ENCODE results near the gene WDR53. TPM values are rescaled to one million over a fixed set of nuclear protein-coding genes. Genes with fewer than 3 reads are reported as not detected.

The WDR53 gene
- polyA plus RNA-seq, 1 donor (not counting 4 experiments of a cell fraction or from before 2014, with no cell fraction given) = 14.2 TPM

DNA sequence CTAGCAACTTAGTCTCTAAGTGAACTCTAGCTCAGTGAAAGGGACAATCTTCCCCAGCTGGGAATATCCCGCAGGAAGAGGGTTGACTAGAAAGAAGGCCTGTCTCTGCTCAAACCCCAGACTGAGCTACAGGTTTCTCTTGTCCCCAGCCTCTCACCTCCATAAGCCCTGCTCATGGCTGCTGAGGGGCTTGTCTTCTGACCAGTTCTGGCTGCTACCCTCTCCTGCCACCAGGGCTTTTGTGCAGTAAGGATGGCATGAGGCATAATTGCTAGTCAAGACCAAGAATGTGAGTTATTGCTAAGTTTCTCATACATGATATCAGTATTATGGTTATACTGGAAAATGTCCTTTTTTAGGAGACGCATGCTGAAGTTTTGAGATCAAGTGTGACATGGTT lies 21.3 kb downstream of the WDR53 start:
- dilution Hi-C loops (cut with MboI; ENCODE audit: extremely low pct_ligation_motif_present, low sequenced_read_pairs) = no loop called here
- TF ChIP-seq CTCF (optimal IDR thresholded peaks at IDR 0.05 in 1 of 3, IDR thresholded peaks at IDR 0.05 in 1 of 3, conservative IDR thresholded peaks at IDR 0.05 in 1 of 3; ENCODE audit: extremely low read depth in 1 of 3, insufficient read depth in 2 of 3, low read length in 3 of 3) (no peak), EZH2 (IDR thresholded peaks at IDR 0.05; ENCODE audit: low read length) (no peak)
- Histone ChIP-seq H3K9me1 (ENCODE audit: control insufficient read depth, extremely low read depth, insufficient read depth, low read length) (no peaks in the 10 kb centered on the region), H3K27me3 (ENCODE audit: control insufficient read depth, extremely low read depth, insufficient read depth, low read length) (no peaks in the 10 kb centered on the region), H2AFZ (ENCODE audit: control insufficient read depth, low read length) (no peak overlapping the region), H3K4me1 (ENCODE audit: control insufficient read depth, extremely low read depth, insufficient read depth, low read length) (no peaks in the 10 kb centered on the region), H3K36me3 (ENCODE audit: control insufficient read depth in 2 of 2, extremely low read depth in 1 of 2, insufficient read depth in 2 of 2, low read length in 2 of 2) (no peaks in the 10 kb centered on the region), H3K4me2 (ENCODE audit: control insufficient read depth, extremely low read depth, insufficient read depth, low read depth, low read length) (no peak overlapping the region), H3K27ac (ENCODE audit: control insufficient read depth, insufficient read depth, low read length) (no peak overlapping the region), H3K79me2 (ENCODE audit: control insufficient read depth, insufficient read depth, low read length) (no peaks in the 10 kb centered on the region), H4K20me1 (ENCODE audit: control insufficient read depth, extremely low read depth, insufficient read depth, low read length) (no peaks in the 10 kb centered on the region), H3K9me3 (ENCODE audit: control insufficient read depth, low read depth, low read length) (no peaks in the 10 kb centered on the region), H3K4me3 (ENCODE audit: control insufficient read depth in 2 of 3, extremely low read depth in 1 of 3, insufficient read depth in 2 of 3, low read depth in 1 of 3, low read length in 3 of 3) (no peak overlapping the region), H3K9ac (ENCODE audit: control insufficient read depth, extremely low read depth, insufficient read depth, low read length) (no peak overlapping the region)
- FAIRE-seq = no peak
- no peak for DNase-seq (ENCODE audit: low read depth, low spot score)

- Histone ChIP-seq H3K9me3 (ENCODE audit: control insufficient read depth, low read depth, low read length) (no peaks in the 10 kb centered on the region), H4K20me1 (ENCODE audit: control insufficient read depth, extremely low read depth, insufficient read depth, low read length) (no peaks in the 10 kb centered on the region), H3K27ac (ENCODE audit: control insufficient read depth, insufficient read depth, low read length) (no peak overlapping the region), H3K4me3 (ENCODE audit: control insufficient read depth in 2 of 3, extremely low read depth in 1 of 3, insufficient read depth in 2 of 3, low read depth in 1 of 3, low read length in 3 of 3) (no peak overlapping the region), H3K4me1 (ENCODE audit: control insufficient read depth, extremely low read depth, insufficient read depth, low read length) (no peaks in the 10 kb centered on the region), H2AFZ (ENCODE audit: control insufficient read depth, low read length) (no peak overlapping the region), H3K27me3 (ENCODE audit: control insufficient read depth, extremely low read depth, insufficient read depth, low read length) (no peaks in the 10 kb centered on the region), H3K9me1 (ENCODE audit: control insufficient read depth, extremely low read depth, insufficient read depth, low read length) (no peaks in the 10 kb centered on the region), H3K9ac (ENCODE audit: control insufficient read depth, extremely low read depth, insufficient read depth, low read length) (no peak overlapping the region), H3K79me2 (ENCODE audit: control insufficient read depth, insufficient read depth, low read length) (no peaks in the 10 kb centered on the region), H3K36me3 (ENCODE audit: control insufficient read depth in 2 of 2, extremely low read depth in 1 of 2, insufficient read depth in 2 of 2, low read length in 2 of 2) (no peaks in the 10 kb centered on the region), H3K4me2 (ENCODE audit: control insufficient read depth, extremely low read depth, insufficient read depth, low read depth, low read length) (no peak overlapping the region)
- no peak for FAIRE-seq
- no peak for DNase-seq (ENCODE audit: low read depth, low spot score)
- dilution Hi-C loops (cut with MboI; ENCODE audit: extremely low pct_ligation_motif_present, low sequenced_read_pairs) = no loop called here
- TF ChIP-seq EZH2 (IDR thresholded peaks at IDR 0.05; ENCODE audit: low read length) (no peak), CTCF (optimal IDR thresholded peaks at IDR 0.05 in 1 of 3, IDR thresholded peaks at IDR 0.05 in 1 of 3, conservative IDR thresholded peaks at IDR 0.05 in 1 of 3; ENCODE audit: extremely low read depth in 1 of 3, insufficient read depth in 2 of 3, low read length in 3 of 3) (no peak)
Observed at GRCh38 chr3:196546537-196546936, 21.8 kb downstream of the WDR53 start.

Measured in keratinocyte (primary cell).